HCT116 (cell line): Measurements from ENCODE around the gene CX3CR1.

Experiments used
- CEBPB ChIP-seq: IDR thresholded peaks from 2 replicates; pipeline ENCODE4 v1.6.1; 2012; ENCODE audit warnings: low read depth
- EGR1 ChIP-seq: IDR thresholded peaks from 2 replicates; pipeline ENCODE4 v1.6.1; 2012; ENCODE audit warnings: low read depth
- ELF1 ChIP-seq: IDR thresholded peaks from 2 replicates; pipeline ENCODE4 v1.6.1; 2012; ENCODE audit warnings: low read depth, borderline replicate concordance
- EZH2 ChIP-seq: fragments of 200-600 bp; sonication (generic); IDR thresholded peaks from 2 replicates; pipeline ENCODE4 v1.6.1; 2017; ENCODE audit warnings: antibody characterized with exemption, mixed run types
- EZH2phosphoT487 ChIP-seq: fragments of 200-600 bp; IDR thresholded peaks from 2 replicates; pipeline ENCODE4 v1.6.1; 2018; ENCODE audit warnings: antibody characterized with exemption, borderline replicate concordance
- POLR2A ChIP-seq: IDR thresholded peaks from 2 replicates; pipeline ENCODE4 v1.7.0; 2011; ENCODE audit warnings: borderline replicate concordance; ENCODE audit not compliant: insufficient read depth, insufficient read length; ENCODE audit errors: extremely low read depth
- REST ChIP-seq: IDR thresholded peaks from 2 replicates; pipeline ENCODE4 v1.6.1; 2012; ENCODE audit warnings: low read depth
- SIN3A ChIP-seq: IDR thresholded peaks from 2 replicates; pipeline ENCODE4 v1.6.1; 2012; ENCODE audit warnings: low read depth
- TCF7L2 ChIP-seq: IDR thresholded peaks from 2 replicates; pipeline ENCODE4 v1.7.0; 2011; ENCODE audit warnings: borderline replicate concordance, inconsistent platforms; ENCODE audit not compliant: insufficient read depth, insufficient read length; ENCODE audit errors: extremely low read depth
- YY1 ChIP-seq: IDR thresholded peaks from 2 replicates; pipeline ENCODE4 v1.6.1; 2011; ENCODE audit warnings: low read length, low read depth, moderate library complexity, mild to moderate bottlenecking; ENCODE audit not compliant: insufficient replicate concordance; ENCODE audit errors: extremely low read depth
- TF ChIP-seq, protein P1 (sequence below), 3 experiments: fragments of 200-600 bp in 1 of 3; sonication (generic) in 1 of 3; IDR thresholded peaks in 2 of 3; conservative IDR thresholded peaks in 1 of 3; 2 replicates each; pipeline ENCODE4 v1.5.1; 2012 to 2017; ENCODE audit warnings: low read depth in 2 of 3, low read length in 2 of 3, antibody characterized with exemption in 1 of 3, borderline replicate concordance in 1 of 3, control low read depth in 1 of 3, mild to moderate bottlenecking in 1 of 3, mixed read lengths in 1 of 3, mixed run types in 1 of 3, moderate library complexity in 1 of 3; ENCODE audit not compliant: insufficient read depth in 1 of 3
- TF ChIP-seq, protein P2 (sequence below): IDR thresholded peaks from 2 replicates; pipeline ENCODE4 v1.6.1; 2012

GRCh38 chr3:39318301-39318700 is 38.5 kb upstream of the CX3CR1 start:
- TF ChIP-seq, protein P1, sequence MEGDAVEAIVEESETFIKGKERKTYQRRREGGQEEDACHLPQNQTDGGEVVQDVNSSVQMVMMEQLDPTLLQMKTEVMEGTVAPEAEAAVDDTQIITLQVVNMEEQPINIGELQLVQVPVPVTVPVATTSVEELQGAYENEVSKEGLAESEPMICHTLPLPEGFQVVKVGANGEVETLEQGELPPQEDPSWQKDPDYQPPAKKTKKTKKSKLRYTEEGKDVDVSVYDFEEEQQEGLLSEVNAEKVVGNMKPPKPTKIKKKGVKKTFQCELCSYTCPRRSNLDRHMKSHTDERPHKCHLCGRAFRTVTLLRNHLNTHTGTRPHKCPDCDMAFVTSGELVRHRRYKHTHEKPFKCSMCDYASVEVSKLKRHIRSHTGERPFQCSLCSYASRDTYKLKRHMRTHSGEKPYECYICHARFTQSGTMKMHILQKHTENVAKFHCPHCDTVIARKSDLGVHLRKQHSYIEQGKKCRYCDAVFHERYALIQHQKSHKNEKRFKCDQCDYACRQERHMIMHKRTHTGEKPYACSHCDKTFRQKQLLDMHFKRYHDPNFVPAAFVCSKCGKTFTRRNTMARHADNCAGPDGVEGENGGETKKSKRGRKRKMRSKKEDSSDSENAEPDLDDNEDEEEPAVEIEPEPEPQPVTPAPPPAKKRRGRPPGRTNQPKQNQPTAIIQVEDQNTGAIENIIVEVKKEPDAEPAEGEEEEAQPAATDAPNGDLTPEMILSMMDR (IDR thresholded peaks at IDR 0.05 in 2 of 3, conservative IDR thresholded peaks at IDR 0.05 in 1 of 3; ENCODE audit: borderline replicate concordance in 1 of 3, insufficient read depth in 1 of 3, low read depth in 2 of 3, low read length in 2 of 3), result no peak
- TF ChIP-seq CEBPB (no peak), EZH2 (no peak), ELF1 (no peak), EGR1 (no peak), POLR2A (no peak), TCF7L2 (no peak), SIN3A (no peak), YY1 (no peak), EZH2phosphoT487 (no peak), REST (no peak)
- TF ChIP-seq, protein P2, sequence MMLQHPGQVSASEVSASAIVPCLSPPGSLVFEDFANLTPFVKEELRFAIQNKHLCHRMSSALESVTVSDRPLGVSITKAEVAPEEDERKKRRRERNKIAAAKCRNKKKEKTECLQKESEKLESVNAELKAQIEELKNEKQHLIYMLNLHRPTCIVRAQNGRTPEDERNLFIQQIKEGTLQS, result no peak
